HG02943 (cell line): ENCODE data around the gene PDCD1.

ENCODE experiments used
- ATAC-seq: cut with Tn5 transposase; IDR thresholded peaks from one replicate; pipeline ENCODE4 v1.9.1; 2021; ENCODE audit warnings: mild to moderate bottlenecking, low read depth, moderate library complexity; ENCODE audit not compliant: unreplicated experiment

Gene PDCD1

DNA sequence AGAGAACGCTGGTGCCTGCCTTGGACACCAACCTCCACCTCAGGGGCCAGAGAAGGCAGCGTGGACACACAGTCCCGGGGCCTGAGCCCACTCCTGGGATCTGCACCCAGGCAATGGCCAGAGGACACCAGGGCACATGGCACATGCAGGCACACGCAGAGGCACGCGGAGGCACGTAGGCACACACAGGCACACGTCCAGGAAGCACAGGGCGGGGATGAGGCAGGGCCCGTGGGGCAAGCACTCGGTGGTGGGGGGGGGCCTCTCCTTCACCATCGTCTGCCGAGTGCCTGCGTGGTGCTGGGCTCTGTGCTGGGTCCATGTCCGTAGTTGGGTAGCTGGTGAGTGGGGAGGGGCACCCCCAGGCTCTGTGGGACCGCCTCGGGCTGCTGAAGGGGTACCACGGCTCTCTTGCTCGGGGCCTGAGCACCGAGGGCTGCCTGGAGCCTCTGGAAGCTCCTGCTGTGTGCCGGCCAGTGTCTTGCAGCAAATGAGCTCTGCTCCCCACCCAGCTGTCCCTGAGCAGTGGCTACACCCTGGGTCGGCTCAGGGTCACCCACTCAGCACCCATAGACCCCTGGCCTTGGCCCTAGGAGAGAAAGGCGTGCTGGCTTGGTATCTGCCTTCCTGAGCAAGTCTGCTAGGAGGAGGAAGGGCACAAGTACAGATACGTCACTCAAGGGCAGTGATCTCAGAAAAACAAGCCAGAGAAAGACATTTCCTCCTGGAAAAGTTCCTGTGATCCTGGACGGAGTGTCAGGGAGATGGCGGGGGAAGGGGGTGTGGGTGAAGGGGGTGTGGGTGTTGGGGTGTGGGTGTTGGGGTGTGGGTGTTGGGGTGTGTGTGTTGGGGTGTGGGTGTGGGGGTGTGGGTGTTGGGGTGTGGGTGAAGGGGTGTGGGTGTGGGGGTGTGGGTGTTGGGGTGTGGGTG lies 37.3 kb upstream of the PDCD1 start:
- no peak for ATAC-seq

DNA sequence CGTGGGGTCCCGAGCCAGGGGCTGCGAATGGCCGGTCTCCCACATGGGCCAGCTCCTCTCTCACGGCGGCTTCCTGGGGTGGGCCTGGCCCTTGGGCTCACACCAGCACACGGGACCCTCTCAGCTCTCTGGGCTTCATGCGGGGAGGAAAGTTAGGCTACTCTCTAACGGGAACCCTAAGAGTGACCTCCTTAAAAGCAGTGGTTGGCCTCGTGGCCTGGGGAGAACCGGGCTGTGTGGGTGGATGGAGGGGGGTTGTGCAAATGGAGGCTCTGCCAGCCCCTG lies 36.7 kb upstream of the PDCD1 start:
- ATAC-seq: no peak

DNA sequence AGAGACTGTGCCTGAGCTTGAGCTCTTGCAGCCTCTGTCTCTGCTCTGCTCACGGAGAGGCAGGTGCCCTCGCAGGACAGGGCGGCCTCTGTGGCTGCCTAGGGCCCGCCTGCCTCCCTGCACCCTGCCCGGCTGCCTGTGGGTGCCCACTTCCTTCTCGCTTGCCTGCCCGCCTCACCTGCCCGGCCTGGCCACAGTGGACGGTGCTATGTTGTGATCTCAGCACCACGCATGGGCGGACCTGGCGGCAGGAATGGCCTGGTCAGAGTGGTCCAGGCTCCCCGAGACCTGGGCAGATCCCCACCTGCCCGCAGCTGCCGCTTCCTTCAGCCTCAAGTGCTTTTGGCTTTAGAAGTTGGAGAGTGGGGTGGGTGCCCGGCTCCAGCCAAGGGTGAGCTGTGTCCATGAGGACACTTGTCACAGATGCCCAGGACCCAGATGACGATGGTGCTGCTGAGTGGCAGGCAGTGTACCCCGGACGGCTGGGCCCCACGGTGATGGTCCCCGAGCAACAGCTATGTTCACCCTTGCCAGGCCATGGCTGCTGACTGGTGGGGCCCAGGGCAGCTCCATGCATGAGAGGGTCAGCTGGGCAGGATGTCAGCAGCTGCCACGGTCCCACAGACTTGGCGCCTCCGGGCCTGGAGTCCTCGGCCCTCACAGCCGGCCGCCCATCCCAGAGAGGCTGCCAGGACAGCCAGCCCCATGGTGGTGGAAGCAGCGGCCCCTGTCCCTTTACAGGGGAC lies 36.2 kb upstream of the PDCD1 start:
- no peak for ATAC-seq

DNA sequence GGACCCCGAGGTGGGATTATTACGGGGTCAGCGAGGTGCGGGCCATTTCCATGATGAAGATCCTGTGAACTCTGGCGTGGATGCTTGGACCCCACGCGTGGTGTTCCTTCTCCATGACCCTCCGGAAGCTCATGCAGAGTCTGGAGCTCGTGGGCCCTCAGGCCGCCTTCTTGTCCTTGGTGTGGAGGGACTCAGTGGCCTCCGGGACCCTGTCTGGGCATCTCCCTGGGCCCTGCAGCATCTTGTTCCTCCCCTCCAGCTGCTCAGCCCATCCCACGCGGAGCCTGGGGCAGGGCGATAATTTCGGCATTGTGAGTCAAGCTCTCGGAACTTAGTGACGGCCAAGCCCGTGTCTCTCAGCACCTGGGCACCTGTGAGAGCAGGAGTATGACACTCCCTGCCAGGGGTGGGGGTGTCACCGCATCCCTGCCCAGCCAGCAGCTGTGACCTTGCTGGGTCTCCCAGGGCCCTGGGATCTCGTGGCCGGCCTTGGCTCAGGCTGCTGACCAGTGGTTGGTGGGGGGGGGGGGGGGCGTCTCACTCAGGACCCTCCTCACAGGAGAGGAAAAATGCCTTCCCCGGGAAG lies 35.5 kb upstream of the PDCD1 start:
- ATAC-seq: no peak

DNA sequence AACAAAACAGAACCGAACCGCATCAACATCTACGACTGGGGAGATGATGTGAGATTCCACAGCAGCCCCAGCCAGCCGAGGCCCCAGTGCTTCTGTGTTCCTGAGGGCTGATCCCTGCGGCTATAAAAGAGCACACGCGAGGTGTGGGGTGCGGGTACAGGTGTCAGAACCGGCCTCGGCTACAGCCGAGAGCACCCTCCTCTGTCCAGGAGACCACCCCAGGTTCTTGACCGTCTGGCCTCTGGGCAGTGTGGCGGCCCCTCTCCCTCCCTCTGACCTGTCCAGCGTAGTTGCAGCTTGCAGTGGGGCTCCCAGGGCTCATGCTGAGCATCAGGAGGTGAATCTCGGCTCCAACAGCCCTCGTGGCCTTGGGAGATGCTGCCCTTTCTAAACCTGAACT lies 34.6 kb upstream of the PDCD1 start:
- ATAC-seq: no peak

DNA sequence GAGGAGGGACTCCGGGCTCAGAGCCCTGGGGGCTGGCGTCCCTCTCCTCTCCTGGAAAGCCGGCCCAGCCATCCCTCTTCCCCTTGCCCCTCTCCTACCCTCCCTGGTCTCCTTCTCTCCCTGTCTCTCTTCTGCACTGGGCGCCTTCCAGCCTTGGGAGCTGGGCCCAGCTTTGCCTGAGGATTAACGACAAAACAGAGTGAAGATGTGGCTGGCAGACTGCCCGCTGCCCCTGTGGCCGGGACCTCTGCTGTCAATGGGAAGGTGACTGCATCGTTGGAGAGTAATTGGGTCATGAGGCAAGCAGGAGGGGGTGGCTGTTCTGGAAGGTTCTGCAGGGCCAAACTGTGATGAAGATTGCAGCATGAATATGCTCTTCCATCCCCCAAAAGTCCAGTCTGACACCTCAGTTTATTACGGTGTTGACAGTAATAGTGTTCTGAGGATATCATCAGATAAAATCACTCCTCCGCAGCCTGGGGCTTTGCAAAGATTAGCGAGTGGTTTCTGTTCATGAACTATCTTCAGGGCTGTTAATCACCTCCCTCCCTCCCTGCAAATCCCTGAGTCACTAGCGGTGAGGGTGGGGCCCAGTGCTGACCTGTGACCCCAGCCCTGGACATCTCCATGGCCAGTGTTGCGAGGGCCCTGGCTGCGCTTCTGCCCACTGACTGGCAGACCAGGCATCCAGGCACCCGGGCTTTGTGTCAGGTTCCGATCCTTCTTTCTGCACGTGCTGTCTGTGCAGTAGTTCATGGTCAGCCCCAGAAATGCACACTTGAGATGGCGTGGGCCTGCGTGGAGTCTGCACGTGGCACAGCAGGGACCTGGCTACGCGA lies 33.8 kb upstream of the PDCD1 start:
- no peak for ATAC-seq

DNA sequence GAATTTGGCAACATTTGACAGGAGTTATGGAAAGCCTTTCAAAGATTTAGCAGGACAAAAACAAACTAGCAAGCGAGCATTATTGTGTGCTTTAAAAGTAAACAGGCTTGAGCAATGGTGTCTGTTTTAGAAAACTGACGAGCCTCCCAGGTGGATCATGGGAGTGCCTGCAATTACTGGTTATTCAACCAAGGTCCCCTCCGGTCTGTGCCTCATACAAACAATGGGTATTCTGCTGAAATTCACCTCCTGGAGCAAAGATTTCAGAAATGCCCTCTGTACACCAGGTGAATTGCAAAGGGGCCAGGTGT lies 33.2 kb upstream of the PDCD1 start:
- ATAC-seq: no peak

DNA sequence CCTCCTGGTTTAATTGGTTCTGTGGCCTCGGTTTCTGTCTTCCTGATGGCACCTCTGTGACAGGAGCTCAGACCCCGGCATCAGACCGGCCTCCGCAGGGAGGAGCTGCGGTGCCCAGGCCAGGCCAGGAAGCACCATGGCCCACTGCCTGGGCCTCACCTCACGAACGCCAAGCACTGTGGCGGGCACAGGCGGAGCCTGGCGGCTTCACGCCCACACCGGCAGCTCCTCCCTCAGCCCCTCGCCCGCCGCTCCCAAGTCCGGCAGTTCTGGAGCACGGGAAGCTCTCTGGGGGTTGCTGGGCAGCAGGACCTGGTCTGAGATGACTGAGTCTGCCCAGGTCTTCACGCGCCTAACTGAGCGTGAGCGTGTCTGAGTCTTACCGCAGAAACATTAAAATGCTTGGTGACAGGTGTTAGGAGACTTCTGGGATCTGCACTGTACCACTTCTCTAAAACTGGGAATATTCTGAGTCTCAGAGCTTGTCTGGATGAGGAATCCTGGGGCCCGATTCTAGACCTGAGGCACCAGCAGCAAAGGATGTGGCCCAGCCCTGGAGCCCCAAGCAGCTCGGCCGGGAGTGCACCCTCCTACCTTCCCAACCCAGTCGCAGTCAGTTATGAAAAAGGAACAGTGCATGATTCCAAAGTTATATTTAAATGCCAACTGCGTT lies 32.8 kb upstream of the PDCD1 start:
- no peak for ATAC-seq

DNA sequence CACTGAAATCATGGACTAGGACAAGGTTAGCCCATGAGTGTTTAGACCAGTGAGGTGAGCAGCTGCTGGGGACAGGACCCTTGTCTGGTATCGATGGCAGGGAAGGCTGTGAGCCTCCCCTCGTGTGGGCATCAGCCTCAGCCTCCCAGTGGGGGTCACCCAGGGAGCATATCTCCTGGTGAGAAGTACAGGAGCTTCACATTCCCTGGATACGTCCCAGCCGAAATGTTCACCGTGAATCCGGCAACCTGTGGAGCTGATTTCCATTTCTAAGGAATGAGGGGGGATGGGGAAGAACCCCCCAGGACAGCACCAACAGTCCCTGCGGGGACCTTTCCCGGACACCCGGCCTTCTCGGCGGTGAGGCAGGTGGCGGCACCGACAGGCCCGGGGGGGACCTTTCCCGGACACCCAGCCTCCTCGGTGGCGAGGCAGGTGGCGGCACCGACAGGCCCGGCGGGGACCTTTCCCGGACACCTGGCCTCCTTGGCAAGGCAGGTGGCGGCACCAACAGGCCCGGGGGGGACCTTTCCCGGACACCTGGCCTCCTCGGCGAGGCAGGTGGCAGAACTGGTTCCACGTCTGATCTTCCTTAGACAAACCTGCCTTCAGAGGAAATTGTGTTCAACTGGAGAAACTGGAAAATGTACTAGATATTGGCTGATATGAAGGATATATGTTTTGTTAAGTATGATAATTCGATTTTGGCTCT lies 32.0 kb upstream of the PDCD1 start:
- no peak for ATAC-seq

DNA sequence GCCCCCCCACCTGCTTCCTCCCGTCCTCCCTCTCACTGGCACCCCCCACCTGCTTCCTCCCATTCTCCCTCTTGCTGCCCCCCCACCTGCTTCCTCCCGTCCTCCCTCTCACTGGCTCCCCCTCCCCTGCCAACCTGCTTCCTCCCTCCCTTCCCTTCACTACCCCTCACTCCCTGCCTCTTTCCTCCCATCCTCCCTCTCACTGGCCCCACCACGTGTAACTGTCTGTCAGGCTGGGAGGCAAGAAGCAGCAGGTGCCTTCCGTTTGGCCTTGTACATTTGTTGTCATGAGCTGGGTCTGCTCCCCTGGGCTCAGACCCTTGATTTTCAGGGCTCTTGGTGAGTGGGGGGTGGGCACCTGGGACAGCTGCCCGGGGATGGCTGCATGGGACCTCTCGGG lies 29.9 kb upstream of the PDCD1 start:
- ATAC-seq: no peak

DNA sequence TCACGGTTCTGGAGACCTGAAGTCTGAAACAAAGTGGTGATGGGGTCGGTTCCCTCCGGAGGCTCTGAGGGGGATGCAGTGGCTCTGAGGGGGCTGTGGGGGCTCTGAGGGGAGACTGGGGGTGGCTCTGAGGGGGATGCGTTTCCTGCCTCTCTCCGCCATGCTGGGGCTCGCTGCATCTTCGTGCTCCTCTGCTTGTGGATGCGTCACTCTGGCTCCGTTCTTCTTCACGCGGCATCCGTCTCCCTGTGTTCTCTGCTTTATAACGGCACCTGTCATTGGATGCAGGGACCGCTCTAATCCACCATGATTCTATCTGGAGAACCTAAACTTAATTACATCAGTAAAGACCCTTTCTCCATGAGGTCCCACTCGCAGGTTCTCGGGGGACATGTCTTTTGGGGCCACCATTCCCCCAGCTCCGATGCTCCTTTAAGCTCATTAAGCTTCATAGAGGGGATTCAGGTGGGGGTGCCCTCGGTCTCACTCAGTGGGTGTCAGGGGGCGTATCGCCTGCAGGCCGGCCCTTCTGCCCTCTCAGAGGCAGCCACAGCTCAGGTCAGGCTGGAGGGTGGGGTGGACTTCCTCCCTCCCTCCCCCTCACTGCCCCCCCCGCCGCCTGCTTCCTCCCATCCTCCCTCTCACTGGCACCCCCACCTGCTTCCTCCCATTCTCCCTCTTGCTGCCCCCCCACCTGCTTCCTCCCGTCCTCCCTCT lies 29.3 kb upstream of the PDCD1 start:
- ATAC-seq: no peak

DNA sequence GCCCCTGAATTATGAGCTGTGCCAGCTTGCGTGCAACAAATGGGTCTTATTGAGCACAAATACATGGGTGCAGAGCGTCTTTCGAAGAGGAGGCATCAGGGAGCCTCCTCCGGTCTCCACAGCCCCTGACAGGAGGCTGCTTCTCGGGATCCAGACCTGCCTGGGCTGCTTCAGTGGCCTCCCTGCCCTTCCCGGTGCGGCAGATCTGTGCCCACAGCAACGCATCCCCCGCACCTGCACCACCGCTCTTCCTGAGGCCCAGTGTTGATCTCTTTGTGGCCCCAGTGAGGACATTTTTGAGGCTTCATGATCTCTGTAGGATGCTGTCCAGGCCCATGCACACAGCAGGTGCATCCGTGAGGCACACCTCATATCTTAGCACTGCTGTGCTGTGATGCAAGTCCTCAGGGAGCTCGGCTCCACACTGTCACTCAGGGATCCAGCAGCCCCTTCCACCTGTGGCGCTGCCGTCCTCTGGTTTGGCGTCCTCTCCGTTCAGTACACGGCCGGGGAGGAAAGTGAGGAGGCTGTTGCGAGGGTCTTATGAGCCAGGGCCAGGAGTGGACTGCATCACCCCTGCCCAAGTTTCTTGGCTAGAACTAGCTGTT lies 28.2 kb upstream of the PDCD1 start:
- ATAC-seq: no peak

DNA sequence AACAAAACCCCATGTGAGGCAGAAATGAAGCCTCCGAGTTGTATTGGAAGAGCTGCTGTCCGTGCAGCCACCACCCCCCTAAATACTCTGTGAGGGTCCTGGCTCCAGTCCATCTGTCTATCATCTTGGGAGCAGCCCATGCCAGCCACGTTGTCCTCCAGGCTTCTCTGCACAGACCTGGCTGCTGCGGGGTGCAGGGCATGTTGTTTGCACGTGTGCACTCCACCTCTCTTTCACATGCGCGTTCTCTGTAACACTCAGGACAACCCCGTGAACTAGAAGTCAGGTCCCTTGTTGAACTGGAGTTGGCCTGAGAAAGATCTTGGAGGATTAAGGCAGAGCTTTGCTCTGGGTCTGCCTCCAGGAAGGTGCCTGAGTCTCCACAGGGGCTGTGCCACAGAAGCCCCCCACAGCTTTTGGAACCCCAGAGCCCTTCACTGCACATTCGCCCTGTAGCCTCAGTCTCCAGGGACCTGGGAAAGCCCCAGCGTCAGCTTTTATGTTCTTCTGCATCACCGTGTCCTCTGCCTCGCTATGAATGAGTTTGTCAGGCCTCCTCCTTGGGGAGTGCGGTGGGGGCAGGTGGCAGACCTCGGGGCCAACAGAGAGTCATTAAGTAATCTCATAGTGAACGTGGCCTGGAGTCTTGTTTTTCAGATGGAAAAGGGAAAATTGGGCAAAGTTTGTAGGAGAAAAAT lies 27.4 kb upstream of the PDCD1 start:
- ATAC-seq: no peak

DNA sequence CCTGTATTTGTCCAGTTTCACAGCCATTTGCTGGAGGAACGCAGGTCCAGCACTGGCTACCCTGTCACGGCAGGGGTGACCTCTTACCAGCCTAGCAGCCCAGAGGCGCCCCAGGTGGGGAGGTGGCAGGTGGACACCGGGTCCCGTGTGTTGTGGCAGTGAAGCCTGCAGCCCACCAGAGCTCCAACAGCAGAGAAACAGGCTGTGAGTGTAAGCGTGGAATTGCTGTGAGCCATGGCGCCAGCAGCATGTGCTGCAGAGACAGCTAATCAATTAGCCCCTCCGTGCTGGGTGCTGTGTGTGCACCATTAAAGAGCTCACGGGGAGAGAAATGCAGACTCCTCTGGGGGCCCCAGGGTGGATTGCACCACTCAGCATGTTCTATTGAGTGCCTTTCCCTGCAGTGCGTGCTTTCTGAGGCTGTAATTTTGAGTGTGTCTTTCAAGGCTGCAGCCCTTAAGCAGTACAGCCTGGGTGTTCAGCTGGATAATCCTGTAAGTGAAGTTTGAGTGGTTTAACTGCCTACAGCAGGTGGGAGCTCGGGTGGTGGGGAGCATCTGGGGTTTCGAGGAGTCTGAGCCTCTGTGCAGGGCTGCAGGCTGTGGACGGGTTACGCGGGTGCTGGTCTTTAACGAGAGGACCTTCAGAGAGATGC lies 26.7 kb upstream of the PDCD1 start:
- no peak for ATAC-seq

DNA sequence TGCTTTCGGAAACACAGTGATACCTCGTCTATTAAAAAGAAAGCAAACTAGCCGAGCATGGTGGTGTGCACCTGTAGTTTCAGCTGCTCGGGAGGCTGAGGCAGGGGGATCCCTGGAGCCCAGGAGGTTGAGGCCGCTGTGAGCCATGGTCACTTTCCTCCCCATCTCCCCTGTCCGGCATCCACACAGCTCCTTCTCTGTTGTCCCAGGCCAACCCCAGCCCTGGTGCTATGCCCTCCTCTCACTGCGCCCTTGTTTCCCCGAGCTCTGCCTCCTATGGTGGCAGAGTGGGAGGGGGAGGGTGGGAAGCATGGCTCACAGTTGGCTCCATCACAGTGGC lies 26.2 kb upstream of the PDCD1 start:
- ATAC-seq: no peak

DNA sequence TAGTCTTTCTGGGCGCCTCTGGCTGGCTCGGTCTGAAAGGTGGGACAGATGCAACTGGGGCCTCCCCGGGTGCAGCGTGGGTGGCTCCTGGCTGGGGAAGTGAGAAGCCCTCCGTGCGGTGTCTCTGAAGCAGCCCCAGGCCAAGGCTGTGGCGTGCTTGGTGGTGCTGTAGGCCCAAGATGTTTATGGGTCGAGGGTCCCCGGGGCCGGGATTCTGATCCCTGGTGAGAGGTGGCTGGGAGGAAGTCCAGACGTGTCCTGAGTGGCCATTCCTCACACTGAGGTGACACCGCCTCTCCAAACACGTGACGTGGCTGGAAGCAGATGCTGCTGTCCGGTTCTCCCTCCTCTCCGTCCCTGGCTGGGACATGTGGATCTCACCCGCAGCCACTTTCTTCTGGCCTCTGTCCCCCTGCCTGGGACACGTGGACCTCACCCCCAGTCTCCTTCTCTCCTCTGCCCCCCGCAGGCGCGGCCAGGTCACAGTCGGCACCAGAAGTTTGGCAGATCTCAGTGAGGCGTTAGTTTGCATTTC lies 23.5 kb upstream of the PDCD1 start:
- ATAC-seq: peak; percentile 43

DNA sequence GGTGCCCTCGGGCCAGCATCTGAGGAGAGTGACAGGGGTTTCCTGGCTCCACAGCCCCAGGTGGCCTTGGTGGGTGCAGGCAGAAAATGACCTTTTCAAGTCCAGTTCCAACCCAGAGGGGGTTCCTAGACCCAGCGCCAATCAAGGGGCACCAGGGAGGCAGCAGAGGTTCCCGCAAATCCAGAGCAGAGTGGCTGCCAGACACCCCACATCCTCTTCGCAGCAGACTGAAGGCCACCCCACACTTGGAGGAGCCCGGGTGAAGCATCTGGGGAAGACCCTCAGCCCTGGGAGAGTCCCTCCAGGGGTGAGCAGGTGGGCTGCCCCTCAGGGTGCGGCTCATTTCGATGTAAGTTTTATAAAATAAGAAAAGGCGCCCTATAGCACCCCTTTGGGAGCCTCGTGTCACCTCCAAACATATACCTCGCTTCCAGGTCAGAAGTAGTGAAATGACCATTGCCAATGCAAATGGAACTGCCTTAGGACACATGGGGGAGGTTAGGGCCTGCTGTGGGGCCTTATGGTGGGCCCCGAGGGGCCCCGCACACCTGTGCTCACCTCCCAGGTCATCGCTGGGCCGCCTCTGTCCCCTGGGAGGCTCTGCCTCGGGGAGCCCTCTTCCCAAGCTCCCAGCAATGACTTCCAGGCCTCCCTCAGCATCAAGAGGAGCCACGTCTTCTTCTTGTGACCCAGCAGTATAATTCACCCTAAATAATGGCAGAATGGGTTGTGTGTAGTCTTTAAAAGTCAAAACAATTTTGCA lies 21.8 kb upstream of the PDCD1 start:
- no peak for ATAC-seq
